ENCODE results near the gene EXOC2.

The EXOC2 gene

GRCh38 chr6:456887-457286 is 236.1 kb downstream of the EXOC2 start:
- DNase-seq: no peak

- no peak for DNase-seq
Measured at GRCh38 chr6:456358-456867, 236.5 kb downstream of the EXOC2 start.

- DNase-seq: no peak
Measured at GRCh38 chr6:455835-456234, 237.1 kb downstream of the EXOC2 start.

GRCh38 chr6:455006-455585 is 237.8 kb downstream of the EXOC2 start:
- no peak for DNase-seq

- no peak for DNase-seq
Measured at GRCh38 chr6:454148-454991, 238.6 kb downstream of the EXOC2 start.

GRCh38 chr6:453152-453551 is 239.8 kb downstream of the EXOC2 start:
- no peak for DNase-seq

GRCh38 chr6:452301-453067 is 240.5 kb downstream of the EXOC2 start:
- no peak for DNase-seq

- DNase-seq: no peak
Measured at GRCh38 chr6:451847-452246, 241.1 kb downstream of the EXOC2 start.

- DNase-seq: no peak
Measured at GRCh38 chr6:451336-451735, 241.6 kb downstream of the EXOC2 start.

GRCh38 chr6:449486-450419 is 243.2 kb downstream of the EXOC2 start:
- DNase-seq: no peak

- no peak for DNase-seq
Measured at GRCh38 chr6:449057-449430, 243.9 kb downstream of the EXOC2 start.

- no peak for DNase-seq
Measured at GRCh38 chr6:448296-449056, 244.5 kb downstream of the EXOC2 start.

GRCh38 chr6:447381-448165 is 245.4 kb downstream of the EXOC2 start:
- no peak for DNase-seq

- DNase-seq: no peak
Measured at GRCh38 chr6:446418-447366, 246.2 kb downstream of the EXOC2 start.

- DNase-seq: no peak
Measured at GRCh38 chr6:445571-446417, 247.1 kb downstream of the EXOC2 start.

- DNase-seq: peak in 1 of 2 experiments; percentile 15
Measured at GRCh38 chr6:444653-445275, 248.2 kb downstream of the EXOC2 start.

GRCh38 chr6:443621-444159 is 249.2 kb downstream of the EXOC2 start:
- no peak for DNase-seq
